UCSD-AML1 (cell line): ENCODE data around the gene MEIS1.

Experiments used
- DNase-seq: peaks from one replicate; lab custom pipeline; 2025; ENCODE audit not compliant: unreplicated experiment; lab: John Stamatoyannopoulos, UW

Gene MEIS1

DNA sequence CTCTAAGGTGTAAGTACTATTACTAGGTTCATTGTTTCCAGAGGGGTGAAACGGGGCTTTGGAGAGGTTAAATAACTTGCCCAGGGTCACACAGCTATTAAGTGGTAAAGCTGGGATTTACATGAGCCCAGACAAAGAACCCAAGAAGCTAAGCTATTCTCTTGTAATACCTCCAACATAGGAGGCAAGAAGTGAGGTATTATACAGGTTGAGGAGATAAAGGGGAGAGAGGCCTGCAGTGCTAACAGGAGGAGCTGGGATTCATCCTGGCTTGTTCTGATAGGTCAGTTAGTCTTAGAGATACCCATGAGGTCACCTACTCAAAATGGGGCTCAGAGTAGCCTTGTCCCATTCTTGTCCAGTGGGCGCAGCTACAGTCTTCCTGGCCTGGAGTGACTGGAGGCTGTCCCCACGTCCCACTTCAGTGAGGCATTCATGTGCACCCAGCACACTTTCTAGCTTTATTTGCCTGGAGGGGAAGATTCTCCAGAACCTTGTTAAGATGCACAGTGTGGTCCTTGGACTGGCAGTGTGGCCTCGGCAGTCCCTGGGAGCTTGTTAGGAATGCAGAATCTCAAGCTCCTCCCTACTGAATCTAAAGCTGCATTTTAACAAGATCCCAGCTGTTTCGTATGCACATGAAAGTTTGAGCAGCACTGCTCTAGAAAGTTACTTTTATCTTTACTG is 63.5 kb downstream of the MEIS1 start:
- DNase-seq, result no peak

DNA sequence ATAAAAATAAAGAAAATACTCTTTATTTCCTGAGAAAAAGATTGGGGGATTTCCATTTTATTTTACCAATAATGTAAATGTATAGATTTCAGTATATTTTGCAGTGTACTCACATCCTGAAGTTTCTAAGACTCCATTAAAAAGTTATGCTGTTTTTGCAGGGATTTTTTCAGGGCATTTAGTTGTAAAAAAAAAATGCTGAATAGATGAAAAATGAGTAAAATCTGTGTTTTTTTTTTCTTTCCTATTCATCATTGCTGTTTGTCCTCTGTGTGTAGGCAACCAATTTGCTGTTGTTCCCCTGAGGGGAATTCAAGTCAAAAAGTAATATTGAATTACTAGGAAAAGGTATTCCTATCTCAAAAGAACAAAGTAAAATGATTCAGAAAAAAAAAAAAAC is 66.3 kb downstream of the MEIS1 start:
- DNase-seq, result no peak

DNA sequence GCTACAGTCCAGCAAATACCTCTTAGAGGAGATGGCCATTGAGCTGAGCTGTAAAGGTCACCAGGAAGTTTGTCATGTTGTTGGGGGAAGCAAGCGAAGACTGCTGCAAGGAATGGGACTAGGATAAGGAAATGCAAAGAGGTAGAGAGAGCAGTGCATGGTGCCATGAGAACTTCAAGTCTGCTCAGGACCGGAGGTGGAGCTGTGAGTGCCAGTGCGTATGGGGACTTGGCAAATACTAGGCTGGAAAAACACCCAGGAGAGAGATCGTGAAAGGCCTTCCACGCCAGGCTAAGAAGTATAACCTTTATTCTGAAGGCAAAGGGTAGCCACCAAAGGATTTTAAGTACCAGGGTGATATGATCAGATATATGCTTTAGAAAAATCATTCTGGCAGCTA is 71.3 kb downstream of the MEIS1 start:
- DNase-seq, result no peak

DNA sequence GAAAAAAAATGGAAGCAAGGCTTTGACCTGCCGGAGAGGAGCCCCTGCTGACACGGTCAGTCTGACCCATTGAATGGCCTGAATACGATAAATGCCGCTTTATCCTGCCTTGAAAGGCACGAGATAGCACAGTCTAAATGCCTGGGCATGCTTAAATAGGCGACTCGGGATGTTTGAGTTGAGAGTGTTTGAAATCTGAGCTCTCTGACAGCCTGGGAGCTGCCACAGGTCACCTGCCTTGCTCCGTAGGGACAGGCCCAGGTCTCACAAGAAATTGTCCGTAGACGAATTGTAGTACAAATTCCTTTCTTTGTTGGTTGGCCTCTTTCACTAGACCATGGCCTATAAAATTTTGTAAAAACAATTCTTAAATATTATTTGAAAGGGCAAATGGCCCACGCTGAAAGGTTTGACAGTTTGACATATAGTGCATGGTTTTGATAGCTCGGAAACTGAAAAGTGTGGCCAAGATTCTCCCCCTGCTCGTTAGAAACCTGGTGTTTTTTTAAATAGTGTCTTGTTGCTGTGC is 72.8 kb downstream of the MEIS1 start:
- no peak for DNase-seq

DNA sequence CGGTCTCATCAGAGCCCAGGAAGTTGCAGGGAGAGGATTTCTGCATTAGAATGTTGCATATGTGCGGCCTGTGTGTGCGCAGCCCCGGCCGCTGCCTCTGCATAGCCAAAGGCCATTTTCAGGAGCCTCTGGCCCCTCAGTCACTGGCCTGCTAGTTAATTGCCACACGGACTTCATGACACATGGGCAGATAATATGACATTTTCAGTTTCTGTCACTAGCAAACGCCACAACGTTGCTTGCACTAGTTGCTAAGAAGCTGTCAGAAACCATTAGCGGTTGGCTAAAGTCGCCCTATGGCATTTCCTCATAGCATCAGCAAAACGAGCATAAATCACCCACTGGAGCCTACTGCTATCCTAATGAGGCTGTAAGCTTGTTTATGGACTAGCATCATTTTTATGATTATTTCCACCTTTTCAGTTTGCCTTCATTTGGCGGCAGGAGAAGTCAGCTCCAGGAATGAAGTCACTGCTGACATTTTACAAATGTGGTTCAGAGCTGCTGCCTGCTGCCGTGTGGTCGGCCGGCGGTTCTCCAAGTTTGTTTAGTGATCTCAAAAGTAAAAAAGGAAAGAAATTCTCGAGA is 73.7 kb downstream of the MEIS1 start:
- DNase-seq, result no peak

DNA sequence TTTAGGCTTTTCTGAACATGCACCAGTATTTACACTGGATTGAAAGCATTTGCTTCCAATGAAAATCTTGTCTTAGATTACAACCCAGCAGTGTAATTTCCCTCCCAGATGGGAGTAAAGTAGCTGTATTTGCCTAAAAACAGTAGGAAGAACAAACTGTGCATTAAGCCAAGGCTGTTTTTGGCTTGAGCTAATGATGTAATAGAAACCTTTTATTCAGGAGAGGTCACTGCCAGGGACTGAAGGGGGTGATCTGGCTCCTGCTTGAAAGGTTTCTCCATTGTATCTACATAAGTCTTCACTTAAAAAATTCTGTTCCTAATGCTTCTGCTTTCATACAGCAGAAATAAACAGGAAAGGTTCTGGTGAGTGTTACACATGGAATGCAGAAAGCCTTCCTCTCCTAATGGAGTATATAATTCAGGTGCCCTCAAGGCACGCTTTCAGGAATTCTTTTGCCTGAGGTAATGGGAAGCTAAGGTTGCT is 74.4 kb downstream of the MEIS1 start:
- DNase-seq, result no peak

DNA sequence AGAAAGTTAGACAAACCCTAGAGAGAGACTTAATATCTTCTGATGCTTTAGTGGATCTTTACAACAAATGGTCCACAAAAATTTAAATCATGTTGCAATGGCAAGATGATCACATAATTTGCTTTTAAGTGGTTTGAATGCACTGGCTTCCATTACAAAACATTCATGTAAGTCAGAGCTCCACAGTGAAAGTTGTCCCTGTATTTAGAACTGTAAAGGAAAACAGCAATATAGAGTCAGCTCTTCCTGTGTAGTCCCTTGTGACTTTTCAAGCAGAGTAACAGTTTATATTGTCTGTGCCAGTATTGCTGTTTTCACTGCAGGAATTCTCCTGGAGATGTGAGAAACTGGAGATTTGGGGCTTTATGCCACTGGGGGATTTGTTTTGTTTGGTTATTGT is 77.7 kb downstream of the MEIS1 start:
- no peak for DNase-seq

DNA sequence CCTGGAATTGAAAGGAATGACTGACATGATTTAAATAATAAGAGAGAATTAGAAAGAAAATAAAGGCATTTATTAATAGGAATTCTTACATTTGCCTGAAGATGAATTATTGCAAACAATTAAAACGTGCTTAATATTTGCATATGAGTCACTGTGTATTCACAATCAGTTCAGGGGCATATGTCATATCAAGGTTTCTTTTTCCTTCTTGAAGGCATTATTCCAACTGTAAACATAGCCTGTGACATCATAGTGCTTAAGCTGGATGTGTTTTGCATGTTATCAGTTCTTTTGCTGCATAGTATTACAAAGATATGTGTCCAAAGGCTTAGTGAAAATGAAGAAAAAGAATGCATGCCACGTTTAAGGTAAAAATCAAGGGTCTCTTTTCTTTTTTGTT is 80.8 kb downstream of the MEIS1 start:
- DNase-seq, result no peak

DNA sequence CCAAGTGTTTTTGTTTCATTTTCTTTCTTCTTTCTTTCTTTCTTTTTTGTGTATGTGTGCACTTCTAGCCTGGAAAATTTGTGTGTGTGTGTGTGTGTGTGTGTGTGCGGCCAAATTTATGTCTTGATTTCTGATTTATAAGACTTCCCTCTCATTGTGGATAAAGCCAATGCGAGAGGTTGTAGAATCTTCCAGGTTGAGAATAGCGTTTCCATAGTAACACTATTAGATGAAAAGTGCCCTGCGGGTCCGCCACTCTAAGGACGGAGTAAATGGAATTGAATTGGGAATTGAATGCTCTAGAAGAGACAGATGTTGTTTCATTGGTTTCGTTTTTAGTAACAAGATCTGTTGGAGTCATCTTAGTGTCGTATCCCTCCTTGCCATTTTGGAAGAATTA is 81.6 kb downstream of the MEIS1 start:
- DNase-seq, result no peak

DNA sequence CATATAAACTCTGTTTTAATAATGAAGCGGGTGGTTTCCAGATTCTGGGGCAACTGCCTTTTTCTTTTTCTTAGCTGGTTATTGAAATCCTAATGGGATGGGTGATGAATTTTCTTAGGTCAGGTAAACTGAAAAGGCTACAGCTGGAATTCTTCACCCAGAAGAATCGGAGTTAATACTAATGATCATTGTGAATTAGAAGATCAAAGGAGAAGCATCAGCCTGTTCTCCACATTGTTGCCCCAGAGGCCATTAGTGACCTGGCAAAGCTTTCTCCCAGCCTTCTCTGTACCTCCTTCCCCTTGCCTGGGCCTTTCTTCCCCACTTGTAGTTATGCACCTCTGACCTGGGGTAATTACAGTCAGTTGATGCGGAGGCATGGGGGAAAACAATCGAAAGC is 82.8 kb downstream of the MEIS1 start:
- DNase-seq, result no peak

DNA sequence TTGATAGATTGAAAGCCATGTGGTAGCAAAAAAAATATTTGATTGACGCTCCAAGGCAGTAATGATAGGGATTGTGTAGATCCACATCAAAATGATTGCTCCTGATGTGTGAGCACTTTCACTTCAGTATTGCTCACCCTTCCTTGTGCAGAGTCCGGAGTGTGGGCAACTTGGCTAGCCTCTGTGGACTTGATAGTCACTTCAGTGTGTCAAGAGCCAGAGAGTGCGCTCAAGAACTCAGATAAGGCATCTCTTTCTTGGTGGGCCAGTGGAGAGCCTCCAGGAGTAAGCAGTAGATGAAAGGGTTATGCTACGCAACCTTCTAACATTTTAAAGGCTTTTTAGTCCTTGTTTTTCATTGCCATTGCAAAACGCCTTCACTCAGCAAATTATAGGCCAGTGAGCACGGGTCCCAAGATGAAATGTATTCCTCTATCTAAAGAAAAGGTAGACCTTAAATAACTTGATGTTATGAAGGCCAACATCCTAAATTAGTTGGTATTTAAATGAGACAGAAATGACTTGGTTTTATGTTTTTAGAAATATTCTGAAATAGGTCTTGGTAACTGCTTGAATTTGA is 84.4 kb downstream of the MEIS1 start:
- no peak for DNase-seq

DNA sequence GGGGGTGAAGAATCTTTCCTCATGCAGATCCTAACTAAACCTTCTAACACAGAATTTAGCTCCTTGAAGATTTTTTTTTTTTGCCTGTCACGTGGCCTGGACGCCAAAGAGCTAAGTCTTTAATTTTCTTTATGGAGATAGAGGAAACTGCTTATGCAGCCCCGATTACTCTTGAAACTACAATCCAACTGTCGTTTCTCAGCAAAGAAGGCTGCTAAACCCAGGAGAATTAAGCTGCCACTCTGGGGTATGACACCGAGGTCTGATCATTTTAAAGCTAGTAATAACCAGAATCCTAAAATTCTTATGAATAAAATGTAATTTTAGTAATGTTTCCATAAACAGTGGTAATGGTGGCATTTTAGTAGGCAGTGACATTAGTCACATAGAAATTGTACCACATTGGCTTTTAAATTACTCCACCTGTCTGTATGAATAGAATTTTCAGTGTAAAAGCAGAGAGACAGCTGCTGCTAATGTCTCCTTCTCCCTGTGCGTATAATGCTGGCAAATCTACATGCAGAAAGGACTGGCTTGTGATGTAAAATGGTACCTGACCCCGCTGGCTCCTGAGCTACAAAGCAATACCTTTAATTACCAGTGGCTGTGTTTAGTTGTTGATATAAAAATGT is 86.5 kb downstream of the MEIS1 start:
- DNase-seq, result no peak

DNA sequence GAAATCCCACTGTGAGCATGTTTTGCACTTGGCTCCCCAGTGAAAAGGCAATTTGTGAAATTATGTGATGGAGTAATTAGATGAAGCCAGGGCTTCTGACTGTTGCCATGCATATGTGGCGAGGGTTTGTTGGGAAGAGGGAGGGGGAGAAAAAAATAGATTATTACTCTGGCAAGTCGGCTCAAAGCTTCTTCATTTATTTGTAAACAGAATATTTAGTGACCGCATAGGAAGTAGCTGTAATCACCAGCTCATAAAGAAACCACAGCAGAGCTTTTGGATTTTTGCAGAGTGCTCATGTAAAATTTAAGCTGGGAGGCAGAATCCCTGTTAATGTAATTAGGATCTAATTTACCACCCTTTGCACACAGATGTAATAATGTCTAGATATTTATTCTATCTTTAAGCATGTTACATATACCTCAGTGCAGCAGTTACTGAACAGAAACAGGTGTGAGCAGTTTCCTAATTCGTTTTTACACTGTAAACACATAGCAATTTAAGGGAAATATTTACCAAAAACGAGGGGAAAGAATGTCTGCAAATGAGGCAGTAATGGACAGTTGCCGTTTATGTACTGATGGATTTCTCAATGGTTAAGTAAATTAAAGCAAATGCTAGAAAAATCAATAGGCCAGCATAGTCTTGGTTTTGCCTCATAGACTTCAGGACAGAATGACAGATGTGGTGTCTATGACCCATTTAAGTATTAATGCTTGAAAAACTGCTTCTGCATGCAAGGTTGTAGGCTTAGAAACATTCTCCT is 87.9 kb downstream of the MEIS1 start:
- no peak for DNase-seq

DNA sequence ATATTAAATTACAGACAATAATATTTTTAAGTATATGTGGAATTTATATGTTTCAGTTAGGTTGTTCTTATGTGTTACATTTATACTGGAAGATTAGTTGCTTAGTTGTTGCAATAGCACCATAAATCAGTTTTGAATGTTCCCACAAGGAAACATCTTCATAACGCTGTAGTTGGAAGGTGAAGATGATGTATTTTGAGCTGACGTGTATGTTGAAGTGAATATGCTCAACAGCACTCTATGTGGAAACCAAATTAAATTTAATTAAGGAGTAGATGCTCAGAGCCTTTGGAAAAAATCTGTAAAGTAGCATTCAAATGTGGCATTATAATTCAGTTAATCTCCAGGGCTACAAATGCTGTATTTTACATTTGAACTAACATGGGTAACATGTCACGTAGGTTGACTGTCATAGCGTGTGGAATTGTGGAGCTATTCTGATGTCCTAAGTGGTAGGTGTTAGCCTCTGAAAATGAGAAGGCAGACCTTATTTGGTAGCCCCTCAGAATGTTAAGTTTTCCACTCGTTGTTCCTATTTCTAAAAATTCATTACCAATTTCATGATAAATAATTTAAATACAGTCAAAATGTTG is 88.5 kb downstream of the MEIS1 start:
- no peak for DNase-seq

DNA sequence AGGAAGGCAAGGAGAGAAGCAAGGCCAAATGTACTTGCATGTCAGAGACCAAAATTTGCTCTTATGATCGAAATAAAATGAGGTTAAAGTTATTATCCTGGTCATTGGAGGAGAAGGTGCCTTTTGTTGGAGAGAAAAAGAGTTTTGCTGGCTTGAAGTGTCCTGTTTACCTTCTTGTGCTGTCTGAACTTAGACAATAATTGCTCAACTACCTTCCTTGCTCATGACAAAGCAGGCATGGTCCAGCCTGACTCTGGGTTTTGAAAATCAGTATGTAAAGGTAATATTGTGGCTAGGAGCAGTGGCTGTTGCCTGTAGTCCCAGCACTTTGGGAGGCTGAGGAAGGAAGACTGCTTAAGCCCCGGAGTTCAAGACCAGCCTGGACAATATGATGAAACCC is 89.1 kb downstream of the MEIS1 start:
- no peak for DNase-seq

DNA sequence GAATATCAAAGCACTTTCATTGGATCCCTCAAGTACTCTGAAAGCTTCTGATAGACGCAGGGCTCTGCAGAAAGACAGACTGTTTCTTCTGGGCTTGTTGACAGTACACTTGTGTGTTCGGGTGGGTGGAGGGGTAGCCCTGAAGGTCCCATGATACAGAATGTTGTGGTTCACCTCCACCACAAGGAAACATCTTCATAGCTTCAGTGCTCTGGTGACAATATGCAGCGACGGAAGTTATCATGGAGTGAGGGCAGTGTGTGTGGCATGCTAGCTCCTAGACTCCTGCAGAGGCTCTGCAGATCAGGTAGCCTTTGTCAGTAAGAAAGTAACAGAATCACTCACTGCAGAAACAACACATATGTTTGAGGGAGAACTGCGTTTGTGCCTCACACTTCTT is 90.7 kb downstream of the MEIS1 start:
- no peak for DNase-seq

DNA sequence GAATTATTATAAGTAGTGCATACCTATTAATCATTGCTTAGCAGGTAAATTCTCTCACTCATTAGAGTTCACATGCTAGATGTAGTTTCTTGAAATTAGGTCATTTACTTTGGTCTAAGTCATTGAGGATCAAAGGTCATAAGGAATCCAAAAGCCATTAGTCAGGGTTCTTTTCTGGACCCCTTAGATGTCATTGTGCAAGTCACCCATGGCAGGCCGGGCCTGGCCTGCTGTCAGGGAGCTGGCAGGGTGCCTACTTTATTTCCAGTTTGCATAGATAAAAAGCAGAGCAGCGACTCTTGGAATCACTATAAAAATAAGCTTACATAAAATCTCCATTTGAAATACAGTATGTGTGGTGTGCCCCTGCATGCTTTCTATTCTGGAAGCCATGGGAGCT is 91.3 kb downstream of the MEIS1 start:
- no peak for DNase-seq

DNA sequence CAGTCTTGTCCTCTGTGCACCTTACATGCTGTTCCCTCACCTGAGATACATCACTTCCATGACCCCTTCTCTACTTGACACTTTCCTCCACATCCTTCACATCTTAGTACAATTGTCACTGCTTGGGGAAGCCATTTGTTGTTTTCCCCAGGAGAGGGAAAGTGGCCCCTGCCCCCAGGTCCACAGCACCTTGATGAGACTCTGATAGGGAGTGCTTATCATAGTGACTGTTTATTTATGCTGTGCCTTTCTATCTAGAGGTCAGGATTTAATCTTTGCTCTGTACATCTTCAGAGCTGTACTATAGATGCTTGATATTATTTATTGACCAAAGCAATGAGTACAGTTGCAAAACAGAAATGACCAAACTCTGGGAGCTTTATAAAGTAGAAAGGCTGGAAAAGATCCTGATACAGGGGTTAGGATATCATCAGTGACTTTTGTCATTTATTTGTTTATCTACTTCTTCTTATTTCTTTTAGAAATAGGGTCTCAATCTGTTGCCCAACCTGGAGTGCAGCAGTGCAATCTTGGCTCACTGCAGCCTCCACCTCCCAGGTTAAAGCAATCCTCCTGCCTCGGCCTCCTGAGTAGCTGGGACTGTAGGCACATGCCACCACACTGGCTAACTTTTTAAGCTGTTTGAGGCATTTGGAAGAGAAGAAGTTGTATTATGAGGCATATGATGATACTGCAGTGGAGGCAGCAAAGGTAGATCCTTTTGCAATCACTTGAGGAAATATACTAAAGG is 94.2 kb downstream of the MEIS1 start:
- DNase-seq, result no peak

DNA sequence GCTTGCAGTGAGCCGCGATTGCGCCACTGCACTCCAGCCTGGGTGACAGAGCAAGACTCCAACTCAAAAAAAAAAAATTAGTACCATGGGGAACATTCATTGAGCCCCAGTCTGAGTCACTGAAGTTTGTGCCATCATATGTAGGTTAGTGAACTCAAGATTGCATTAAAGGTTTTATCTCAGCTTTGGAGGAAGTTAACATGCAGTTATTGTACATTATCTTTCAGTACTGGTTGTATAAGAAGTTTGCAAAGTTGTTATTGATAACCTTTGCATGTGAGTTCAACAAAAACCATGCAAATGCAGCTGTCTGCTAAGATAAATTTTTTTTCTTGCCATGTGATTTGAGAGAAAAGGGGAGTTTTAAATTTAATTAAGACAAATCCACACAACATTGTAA is 95.7 kb downstream of the MEIS1 start:
- DNase-seq, result no peak

DNA sequence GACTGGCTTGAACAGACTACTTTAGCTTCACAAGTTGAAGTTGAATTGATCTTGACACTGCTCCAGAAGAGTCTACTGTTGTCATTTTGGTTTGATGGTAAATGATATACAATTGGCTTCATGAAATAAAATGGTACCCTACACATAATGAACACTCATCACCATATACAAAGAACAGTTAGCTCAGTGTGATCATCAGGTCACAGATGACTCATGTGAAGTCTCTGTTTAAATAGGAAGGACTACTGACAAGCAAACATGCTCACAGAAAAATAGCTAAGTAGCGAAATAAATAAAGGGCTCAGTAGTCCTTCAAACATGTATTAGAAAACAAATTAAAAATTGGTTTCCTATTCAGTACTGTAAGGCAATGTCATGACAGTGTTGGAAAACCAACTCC is 96.2 kb downstream of the MEIS1 start:
- DNase-seq, result no peak
